Measurements from ENCODE around the gene ANKRD30A.

ANKRD30A gene

GRCh38 chr10:37403776-37404175, 278.4 kb downstream of the ANKRD30A start:
- no peak overlapping the region for H3K27ac ChIP-seq
- TF ChIP-seq ZFX (IDR thresholded peaks at IDR 0.05), result no peak
- TF ChIP-seq CTCF (conservative IDR thresholded peaks at IDR 0.05), result no peak

All from C4-2B (cell line).